ENCODE results near the gene SLC25A21. TPM values are rescaled to one million over a fixed set of nuclear protein-coding genes. Genes with fewer than 3 reads are reported as not detected.

The SLC25A21 gene
- total RNA-seq, 1 experiment from 2014 or later, result 7.1 TPM

GRCh38 chr14:36944307-36945010 is 227.9 kb downstream of the SLC25A21 start:
- Histone ChIP-seq H2BK20ac (ENCODE audit: low read depth, low read length, poor library complexity, severe bottlenecking) (no peak overlapping the region), H3K9me3 (ENCODE audit: control insufficient read depth, low read depth, low read length) (no peaks in the 10 kb centered on the region), H2BK5ac (ENCODE audit: insufficient read length, low read length) (no peak overlapping the region), H3K27me3 (ENCODE audit: insufficient read depth, low read length) (no peaks in the 10 kb centered on the region), H3K79me1 (ENCODE audit: insufficient read depth, low read depth, low read length, poor library complexity, severe bottlenecking) (no peaks in the 10 kb centered on the region), H3K56ac (ENCODE audit: insufficient read length, low read depth, low read length) (no peak overlapping the region), H3K23me2 (ENCODE audit: insufficient read length, low read depth, low read length, poor library complexity, severe bottlenecking) (no peaks in the 10 kb centered on the region), H3K4me1 (ENCODE audit: insufficient read depth, low read length) (no peaks in the 10 kb centered on the region), H3K9ac (ENCODE audit: extremely low read depth, insufficient read length, low read length) (no peak overlapping the region), H2AFZ (ENCODE audit: low read length) (no peak overlapping the region), H2BK12ac (ENCODE audit: insufficient read length, low read depth, low read length) (no peak overlapping the region), H3K4ac (ENCODE audit: low read depth, low read length) (no peak overlapping the region), H3T11ph (ENCODE audit: low read length) (no peak overlapping the region), H3K18ac (ENCODE audit: insufficient read length, low read depth, low read length) (no peak overlapping the region), H2BK120ac (ENCODE audit: low read depth, low read length, poor library complexity, severe bottlenecking) (no peak overlapping the region), H4K8ac (replicated peaks; ENCODE audit: insufficient read length, low read depth, low read length) (no peak overlapping the region), H3K4me2 (ENCODE audit: insufficient read depth, insufficient read length, low read length) (no peak overlapping the region), H3K27ac (ENCODE audit: insufficient read length, low read depth, low read length) (no peak overlapping the region), H3K23ac (ENCODE audit: insufficient read length, low read depth, low read length) (no peak overlapping the region), H4K5ac (ENCODE audit: insufficient read length, low read depth, low read length) (no peak overlapping the region), H4K91ac (ENCODE audit: insufficient read length, low read depth, low read length) (no peak overlapping the region), H2BK15ac (ENCODE audit: low read depth, low read length) (no peak overlapping the region), H2AK5ac (ENCODE audit: insufficient read length, low read length) (no peak overlapping the region), H4K20me1 (ENCODE audit: control insufficient read depth, insufficient read depth, insufficient read length) (no peaks in the 10 kb centered on the region), H3K79me2 (ENCODE audit: insufficient read depth, low read length) (no peaks in the 10 kb centered on the region), H3K14ac (ENCODE audit: insufficient read depth, low read length) (no peak overlapping the region)
- no peak overlapping the region for H3K4me3 Mint-ChIP-seq
- no peak for TF ChIP-seq CTCF (conservative IDR thresholded peaks at IDR 0.05)
- H3K27ac Mint-ChIP-seq, result peak overlapping the region in 1 of 3 experiments; percentile 48; a peak in 2 of 7 replicates
- WGBS (ENCODE audit: extremely low coverage, insufficient read length, low lambda C conversion rate), result no CpG with 5 or more reads among the region's 5 CpGs
- H3K27me3 Mint-ChIP-seq (ENCODE audit: low read depth), result peaks cover 2% of the 10 kb centered on the region
- DNase-seq, result no peak
- 0 out of 4 replicates have a peak, but pooled peaks cover 0 to under 1% of the 10 kb centered on the region in 2 experiments for H3K4me1 Mint-ChIP-seq
- no peaks in the 10 kb centered on the region for H3K36me3 Mint-ChIP-seq (ENCODE audit: insufficient read depth in 1 of 3, low read depth in 3 of 3)
- H3K9me3 Mint-ChIP-seq, result no peaks in the 10 kb centered on the region

Data from H9 (cell line).